Activated CD4-positive, alpha-beta T cell treated with anti-CD3 and anti-CD28 coated beads, Interleukin-2, amount 10 ng/mL, durations not matched to agents 7 days and 5 days (primary cell): ENCODE data around the gene STK11. TPM values are rescaled to one million over a fixed set of nuclear protein-coding genes. Genes with fewer than 3 reads are reported as not detected.

Source experiments
- CTCF ChIA-PET: fragments of 350-600 bp; sonication (Branson Sonifier 250); formaldehyde crosslinking; loops from one replicate; lab custom pipeline; 2021; ENCODE audit warnings: antibody characterized with exemption; lab: Charles Lee
- POLR2A ChIA-PET: fragments of 350-600 bp; sonication (Branson Sonifier 250); formaldehyde crosslinking; loops from one replicate; lab custom pipeline; 2021; ENCODE audit warnings: antibody characterized with exemption; lab: Charles Lee
- DNase-seq: peaks from one replicate; pipeline ENCODE4 v3.0.0-alpha.2; 2020
- H3K27ac Mint-ChIP-seq: one replicate; pipeline ENCODE4 v1.8.0; 2021; ENCODE audit warnings: mild to moderate bottlenecking, moderate library complexity, mixed read lengths
- H3K27me3 Mint-ChIP-seq: one replicate; pipeline ENCODE4 v1.8.0; 2021; ENCODE audit warnings: mixed read lengths
- H3K36me3 Mint-ChIP-seq: one replicate; pipeline ENCODE4 v1.8.0; 2021; ENCODE audit warnings: low read depth, mixed read lengths
- H3K4me1 Mint-ChIP-seq: one replicate; pipeline ENCODE4 v1.8.0; 2021; ENCODE audit warnings: mixed read lengths
- H3K4me3 Mint-ChIP-seq: one replicate; pipeline ENCODE4 v1.8.0; 2021; ENCODE audit warnings: mild to moderate bottlenecking, moderate library complexity, mixed read lengths
- H3K9me3 Mint-ChIP-seq: one replicate; pipeline ENCODE4 v1.8.0; 2021; ENCODE audit warnings: mixed read lengths
- total RNA-seq, 2 experiments: library from RNA; stranded (reverse); gene quantifications; one replicate each; pipeline ENCODE4 v1.2.3, GENCODE V29; 2021

Gene STK11
- total RNA-seq, 2 experiments from 2014 or later: 71.7 to 82.0 TPM

DNA sequence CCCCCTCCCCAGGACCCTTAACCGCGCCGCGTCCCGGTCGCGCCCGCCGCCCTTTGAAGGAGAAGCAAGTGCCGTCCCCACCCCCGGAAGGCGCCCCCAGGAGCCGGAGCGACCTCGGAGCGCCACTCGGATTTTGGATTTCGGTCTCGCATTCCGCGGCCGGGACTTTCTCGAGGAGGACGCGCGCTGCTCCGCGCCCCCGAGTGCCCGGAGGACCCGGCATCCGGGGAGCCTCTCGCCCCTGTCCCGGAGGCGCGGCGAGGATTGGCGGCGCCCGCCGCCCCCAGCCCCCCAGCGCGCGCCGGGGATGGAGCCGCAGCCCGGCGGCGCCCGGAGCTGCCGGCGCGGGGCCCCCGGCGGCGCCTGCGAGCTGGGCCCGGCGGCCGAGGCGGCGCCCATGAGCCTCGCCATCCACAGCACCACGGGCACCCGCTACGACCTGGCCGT is 44.4 kb downstream of the STK11 start:
- peaks cover 14% of the 10 kb centered on the region for H3K4me1 Mint-ChIP-seq
- ChIA-PET CTCF (interaction anchor here (1.0 kb wide), 1 partner anchor 17 kb away, joined by 3 read pairs; no protein-coding TSS in a partner anchor), POLR2A (no interaction called here)
- H3K9me3 Mint-ChIP-seq: no peaks in the 10 kb centered on the region
- peaks cover 24% of the 10 kb centered on the region for H3K36me3 Mint-ChIP-seq
- peak overlapping the region; percentile 77 for H3K4me3 Mint-ChIP-seq
- H3K27me3 Mint-ChIP-seq: no peaks in the 10 kb centered on the region
- peak overlapping the region; percentile 66 for H3K27ac Mint-ChIP-seq
- DNase-seq: no peak

DNA sequence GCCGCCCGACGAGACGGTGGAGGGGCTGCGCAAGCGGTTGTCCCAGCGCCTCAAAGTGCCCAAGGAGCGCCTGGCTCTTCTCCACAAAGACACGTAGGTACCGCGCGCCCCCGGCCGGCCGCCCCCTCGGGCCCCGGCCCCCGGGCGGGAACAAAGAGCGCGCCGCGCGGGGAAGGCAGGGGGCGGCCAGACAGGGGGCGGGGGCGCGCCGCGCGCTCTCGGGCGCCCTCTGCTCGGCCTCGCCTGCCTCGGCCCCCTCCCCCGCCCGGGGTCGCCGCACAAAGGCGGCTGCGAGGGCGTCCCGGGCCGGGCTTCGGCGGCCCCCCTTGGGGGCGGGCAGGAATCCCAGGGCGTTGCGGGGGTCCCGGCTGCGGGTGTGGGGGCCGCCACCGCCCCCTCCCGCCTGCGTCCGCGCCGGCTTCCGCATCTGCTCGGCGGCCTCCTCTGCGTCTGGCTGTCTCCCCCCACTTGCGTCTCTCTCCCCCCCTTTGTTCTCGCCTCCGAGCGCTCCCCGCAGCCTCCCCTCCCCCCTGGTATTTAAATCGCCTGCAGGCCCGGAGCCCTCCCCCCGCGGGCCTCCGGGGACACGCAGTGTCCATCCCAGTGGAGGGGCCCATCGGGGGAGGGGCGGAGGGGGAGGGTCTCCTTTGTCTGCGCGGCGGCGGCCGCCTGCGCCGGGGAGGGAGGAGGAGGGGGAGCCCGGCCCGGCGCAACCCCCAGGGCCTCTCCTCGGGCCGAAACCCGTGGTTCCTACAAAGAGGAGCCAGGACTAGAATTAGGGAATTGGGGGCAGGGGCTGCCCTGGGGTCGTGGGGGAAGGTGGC is 45.1 kb downstream of the STK11 start:
- H3K4me3 Mint-ChIP-seq: peak overlapping the region; percentile 95
- peak overlapping the region; percentile 91 for H3K27ac Mint-ChIP-seq
- CTCF ChIA-PET: interaction anchor here (1.0 to 7.3 kb wide), 2 partner anchors 15 to 16 kb away, joined by 3 to 105 read pairs; partner anchors contain the start of gene CIRBP

DNA sequence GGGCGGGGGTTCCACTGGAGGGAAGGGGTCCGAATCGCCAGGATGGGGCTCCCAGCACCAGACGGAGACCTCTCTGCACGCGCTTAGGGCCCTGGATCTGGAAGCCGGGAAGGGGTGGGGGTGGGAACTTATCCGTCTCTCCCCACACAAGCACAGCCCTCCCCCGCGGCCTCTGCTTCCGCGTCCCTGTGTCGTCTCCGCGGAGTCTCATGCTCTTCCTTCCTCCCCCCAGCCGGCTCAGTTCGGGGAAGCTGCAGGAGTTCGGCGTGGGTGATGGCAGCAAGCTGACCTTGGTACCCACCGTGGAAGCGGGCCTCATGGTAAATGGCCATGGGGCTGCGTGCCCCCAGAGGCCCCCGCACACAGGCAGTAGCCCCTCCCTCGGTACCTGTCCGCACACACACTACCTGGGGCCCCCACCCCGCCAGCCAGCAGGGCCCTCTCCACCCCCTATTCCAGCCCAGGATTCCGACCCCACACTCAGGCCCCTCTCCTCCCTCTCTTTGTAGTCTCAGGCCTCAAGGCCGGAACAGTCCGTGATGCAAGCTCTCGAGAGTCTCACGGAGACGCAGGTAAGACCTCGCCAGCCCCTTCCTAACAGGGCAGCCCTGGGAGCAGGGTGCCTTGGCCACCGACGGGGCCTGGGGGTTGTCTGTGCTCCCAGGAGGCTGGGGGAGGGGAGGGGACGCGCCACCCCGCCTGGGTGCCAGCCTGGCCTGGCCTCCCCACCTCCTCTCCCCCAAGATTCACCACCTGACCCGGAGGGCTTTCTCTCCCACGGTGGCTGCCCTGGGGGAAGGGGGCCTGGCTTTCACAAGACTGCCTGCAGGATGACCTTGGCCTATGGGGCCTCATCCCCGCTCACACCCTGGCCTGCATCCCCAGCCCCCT is 46.0 kb downstream of the STK11 start:
- Mint-ChIP-seq H3K9me3 (no peaks in the 10 kb centered on the region), H3K27ac (peak overlapping the region; percentile 91), H3K4me1 (peaks cover 18% of the 10 kb centered on the region), H3K36me3 (peaks cover 28% of the 10 kb centered on the region), H3K27me3 (no peaks in the 10 kb centered on the region), H3K4me3 (peak overlapping the region; percentile 95)
- POLR2A ChIA-PET: interaction anchor here (0.6 kb wide), 1 partner anchor 10 kb away, joined by 3 read pairs; no protein-coding TSS in a partner anchor
- peak; percentile 78 for DNase-seq
- CTCF ChIA-PET: interaction anchor here (7.3 kb wide), 1 partner anchor 14 kb away, joined by 105 read pairs; the partner anchor contains the start of gene CIRBP

More for the DNA sequence above, 45.1 kb downstream of the STK11 start:
- no peaks in the 10 kb centered on the region for H3K27me3 Mint-ChIP-seq
- POLR2A ChIA-PET: no interaction called here
- peaks cover 18% of the 10 kb centered on the region for H3K4me1 Mint-ChIP-seq
- no peaks in the 10 kb centered on the region for H3K9me3 Mint-ChIP-seq
- peak; percentile 60 for DNase-seq
- H3K36me3 Mint-ChIP-seq: peaks cover 28% of the 10 kb centered on the region

DNA sequence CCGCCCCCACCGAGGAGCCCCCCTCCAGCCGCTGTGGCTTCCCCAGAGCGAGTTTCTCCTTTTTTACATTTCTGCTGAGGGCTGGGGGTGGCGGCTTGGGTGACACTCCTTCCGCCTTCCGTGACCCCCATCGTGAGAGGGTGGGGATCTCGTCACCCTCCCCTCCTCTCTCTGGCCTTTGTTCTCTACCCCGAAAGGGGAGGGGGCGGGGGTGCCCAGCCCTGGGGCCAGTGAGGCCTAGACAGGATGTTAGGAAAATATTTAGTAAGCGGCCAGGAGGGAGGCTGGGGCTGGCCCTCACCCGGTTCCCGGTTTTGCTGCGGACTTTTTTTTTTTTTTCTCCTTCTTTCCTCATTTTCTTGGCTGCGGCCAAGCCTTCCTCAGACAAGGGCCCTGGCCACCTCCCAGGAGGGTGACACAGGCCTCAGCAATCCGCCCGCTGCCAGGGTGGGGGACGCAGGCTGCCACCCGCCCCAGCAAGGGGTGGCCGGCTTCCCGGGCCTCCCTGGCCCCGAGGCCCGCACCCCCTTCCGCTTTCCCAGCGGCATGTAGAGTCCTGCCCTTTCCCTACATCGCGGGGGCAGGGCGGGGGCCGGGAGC is 46.7 kb downstream of the STK11 start:
- CTCF ChIA-PET: interaction anchor here (6.6 to 7.3 kb wide), 2 partner anchors 9 to 14 kb away, joined by 65 to 105 read pairs; partner anchors contain the start of gene CIRBP
- H3K4me3 Mint-ChIP-seq: peak overlapping the region; percentile 95
- no peaks in the 10 kb centered on the region for H3K27me3 Mint-ChIP-seq
- POLR2A ChIA-PET: interaction anchor here (1.0 to 1.1 kb wide), 2 partner anchors 15 to 23 kb away, joined by 3 to 6 read pairs; partner anchors contain the start of gene FAM174C
- peak; percentile 80 for DNase-seq
- peaks cover 20% of the 10 kb centered on the region for H3K4me1 Mint-ChIP-seq
- H3K36me3 Mint-ChIP-seq: peaks cover 29% of the 10 kb centered on the region
- H3K9me3 Mint-ChIP-seq: no peaks in the 10 kb centered on the region
- peak overlapping the region; percentile 85 for H3K27ac Mint-ChIP-seq

DNA sequence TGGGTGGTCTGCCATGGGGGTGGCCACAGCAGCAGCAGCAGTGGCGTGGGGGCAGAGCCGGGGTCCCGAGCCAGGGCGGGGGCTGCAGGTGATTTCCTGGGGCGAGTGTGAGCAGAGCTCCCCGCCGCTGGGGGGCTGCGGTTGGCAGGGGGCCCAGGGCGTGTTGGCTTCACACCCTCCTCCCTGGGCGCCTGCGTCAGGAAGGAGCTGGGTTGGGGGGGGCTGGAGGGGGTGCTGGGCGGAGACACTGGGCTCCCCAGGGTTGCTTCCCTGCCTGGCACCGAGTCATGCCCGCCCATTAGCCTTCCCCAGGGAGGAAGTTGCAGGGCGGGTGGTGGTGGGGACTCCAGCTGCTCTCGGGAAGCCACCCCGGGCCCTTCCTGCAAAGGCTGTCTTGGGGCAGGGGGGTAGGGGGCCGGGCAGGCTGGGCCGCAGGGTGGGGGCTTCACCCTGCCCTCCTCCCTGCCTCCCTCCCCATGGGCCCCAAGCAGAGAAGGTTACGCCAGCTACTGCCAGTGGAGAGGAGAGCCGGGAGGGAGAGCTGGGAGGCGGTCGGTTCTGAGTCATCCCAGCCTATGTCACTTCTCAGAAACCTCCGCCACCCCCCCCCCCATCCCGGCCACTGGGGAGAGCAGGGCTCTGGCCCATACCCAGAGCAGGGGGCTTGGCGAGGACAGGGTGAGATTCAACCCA is 47.4 kb downstream of the STK11 start:
- H3K36me3 Mint-ChIP-seq: peaks cover 35% of the 10 kb centered on the region
- H3K27ac Mint-ChIP-seq: peak overlapping the region; percentile 73
- POLR2A ChIA-PET: interaction anchor here (0.6 to 1.3 kb wide), 4 partner anchors 11 to 22 kb away, joined by 3 to 6 read pairs (median 5); partner anchors contain the start of genes ATP5F1D, CIRBP and FAM174C
- H3K9me3 Mint-ChIP-seq: no peaks in the 10 kb centered on the region
- peak overlapping the region; percentile 95 for H3K4me3 Mint-ChIP-seq
- H3K27me3 Mint-ChIP-seq: no peaks in the 10 kb centered on the region
- peaks cover 26% of the 10 kb centered on the region for H3K4me1 Mint-ChIP-seq
- CTCF ChIA-PET: interaction anchor here (6.6 to 7.3 kb wide), 2 partner anchors 9 to 13 kb away, joined by 65 to 105 read pairs; partner anchors contain the start of gene CIRBP
- peak; percentile 76 for DNase-seq

DNA sequence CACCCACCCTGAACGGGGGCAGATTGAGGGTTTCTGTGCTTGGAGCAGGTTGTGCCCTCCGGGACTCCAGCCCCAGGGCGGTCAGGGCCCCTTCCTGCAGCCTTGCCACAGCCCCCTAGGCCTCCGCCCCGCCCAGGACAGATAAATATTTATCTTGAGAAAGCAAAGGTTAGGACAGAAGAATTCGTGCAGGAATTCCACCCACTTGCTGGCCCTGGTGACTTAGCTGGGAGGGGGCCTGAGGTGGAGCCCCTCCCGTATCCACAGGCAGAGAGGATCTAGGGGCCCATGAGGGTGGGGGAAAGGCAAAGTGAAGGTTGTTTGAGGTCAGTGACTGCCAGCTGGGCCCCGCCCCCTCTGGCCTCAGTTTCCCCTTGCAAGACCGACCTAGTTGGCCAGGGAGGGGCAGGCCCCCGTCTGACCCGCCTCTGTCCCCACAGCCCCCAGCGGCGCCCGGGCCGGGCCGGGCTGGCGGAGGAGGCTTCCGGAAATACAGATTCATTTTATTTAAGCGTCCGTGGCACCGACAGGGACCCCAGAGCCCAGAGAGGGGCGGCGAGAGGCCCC is 48.0 kb downstream of the STK11 start:
- DNase-seq: no peak
- POLR2A ChIA-PET: interaction anchor here (0.6 to 1.3 kb wide), 3 partner anchors 12 to 16 kb away, joined by 4 to 6 read pairs (median 6); partner anchors contain the start of genes ATP5F1D and CIRBP
- H3K36me3 Mint-ChIP-seq: peaks cover 39% of the 10 kb centered on the region
- no peaks in the 10 kb centered on the region for H3K9me3 Mint-ChIP-seq
- H3K4me3 Mint-ChIP-seq: peak overlapping the region; percentile 95
- H3K27ac Mint-ChIP-seq: peak overlapping the region; percentile 73
- CTCF ChIA-PET: interaction anchor here (6.6 to 7.3 kb wide), 2 partner anchors 10 to 12 kb away, joined by 65 to 105 read pairs; partner anchors contain the start of gene CIRBP
- peaks cover 32% of the 10 kb centered on the region for H3K4me1 Mint-ChIP-seq
- H3K27me3 Mint-ChIP-seq: no peaks in the 10 kb centered on the region

DNA sequence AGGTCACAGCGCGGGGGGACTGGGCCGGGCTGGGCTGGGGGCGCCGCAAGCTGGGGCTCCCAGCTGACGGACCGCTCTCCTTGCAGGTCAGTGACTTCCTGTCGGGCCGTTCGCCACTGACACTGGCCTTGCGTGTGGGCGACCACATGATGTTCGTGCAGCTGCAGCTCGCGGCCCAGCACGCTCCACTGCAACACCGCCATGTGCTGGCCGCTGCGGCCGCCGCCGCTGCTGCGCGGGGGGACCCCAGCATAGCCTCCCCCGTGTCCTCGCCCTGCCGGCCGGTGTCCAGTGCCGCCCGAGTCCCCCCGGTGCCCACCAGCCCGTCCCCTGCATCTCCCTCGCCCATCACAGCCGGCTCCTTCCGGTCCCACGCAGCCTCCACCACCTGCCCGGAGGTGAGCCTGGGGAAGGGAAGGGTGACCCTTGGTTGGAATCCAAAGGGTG is 48.5 kb downstream of the STK11 start:
- no peaks in the 10 kb centered on the region for H3K27me3 Mint-ChIP-seq
- H3K4me1 Mint-ChIP-seq: peaks cover 36% of the 10 kb centered on the region
- peaks cover 44% of the 10 kb centered on the region for H3K36me3 Mint-ChIP-seq
- DNase-seq: no peak
- no peak overlapping the region for H3K4me3 Mint-ChIP-seq
- ChIA-PET CTCF (interaction anchor here (6.6 to 7.3 kb wide), 2 partner anchors 10 to 12 kb away, joined by 65 to 105 read pairs; partner anchors contain the start of gene CIRBP), POLR2A (interaction anchor here (1.3 kb wide), 1 partner anchor 15 kb away, joined by 6 read pairs; the partner anchor contains the start of gene CIRBP)
- no peaks in the 10 kb centered on the region for H3K9me3 Mint-ChIP-seq
- no peak overlapping the region for H3K27ac Mint-ChIP-seq

DNA sequence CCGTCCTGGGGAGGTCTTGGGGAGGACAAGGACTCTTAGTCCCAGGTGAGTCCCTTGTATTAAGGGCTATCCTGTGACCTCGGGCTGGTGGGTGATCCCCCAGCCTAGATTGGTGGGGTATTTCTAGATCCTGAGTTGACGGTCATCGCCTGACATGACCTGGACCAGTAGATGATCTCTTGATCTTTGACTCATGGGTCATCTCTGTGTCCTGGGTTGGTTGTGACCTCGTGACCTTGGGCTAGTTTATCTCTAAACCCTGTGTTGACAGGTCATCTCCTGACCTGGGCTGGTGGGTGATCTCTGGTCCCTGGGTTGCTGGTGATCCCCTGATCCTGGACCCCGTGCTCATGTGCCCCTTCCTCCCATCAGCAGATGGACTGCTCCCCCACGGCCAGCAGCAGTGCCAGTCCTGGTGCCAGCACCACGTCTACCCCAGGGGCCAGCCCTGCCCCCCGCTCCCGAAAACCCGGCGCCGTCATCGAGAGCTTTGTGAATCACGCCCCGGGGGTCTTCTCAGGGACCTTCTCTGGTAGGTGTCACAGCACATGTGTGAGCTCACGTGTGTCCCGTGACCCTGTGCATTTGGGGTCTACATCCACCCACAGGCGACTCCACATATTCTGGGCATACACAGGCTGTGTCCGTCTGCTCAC is 49.1 kb downstream of the STK11 start:
- H3K27me3 Mint-ChIP-seq: no peaks in the 10 kb centered on the region
- peak overlapping the region; percentile 16 for H3K4me3 Mint-ChIP-seq
- peaks cover 45% of the 10 kb centered on the region for H3K36me3 Mint-ChIP-seq
- DNase-seq: no peak
- POLR2A ChIA-PET: no interaction called here
- CTCF ChIA-PET: interaction anchor here (1.2 to 7.3 kb wide), 3 partner anchors 11 to 21 kb away, joined by 3 to 105 read pairs (median 65); partner anchors contain the start of genes CIRBP and FAM174C
- no peaks in the 10 kb centered on the region for H3K9me3 Mint-ChIP-seq
- peak overlapping the region; percentile 57 for H3K27ac Mint-ChIP-seq
- peaks cover 41% of the 10 kb centered on the region for H3K4me1 Mint-ChIP-seq

DNA sequence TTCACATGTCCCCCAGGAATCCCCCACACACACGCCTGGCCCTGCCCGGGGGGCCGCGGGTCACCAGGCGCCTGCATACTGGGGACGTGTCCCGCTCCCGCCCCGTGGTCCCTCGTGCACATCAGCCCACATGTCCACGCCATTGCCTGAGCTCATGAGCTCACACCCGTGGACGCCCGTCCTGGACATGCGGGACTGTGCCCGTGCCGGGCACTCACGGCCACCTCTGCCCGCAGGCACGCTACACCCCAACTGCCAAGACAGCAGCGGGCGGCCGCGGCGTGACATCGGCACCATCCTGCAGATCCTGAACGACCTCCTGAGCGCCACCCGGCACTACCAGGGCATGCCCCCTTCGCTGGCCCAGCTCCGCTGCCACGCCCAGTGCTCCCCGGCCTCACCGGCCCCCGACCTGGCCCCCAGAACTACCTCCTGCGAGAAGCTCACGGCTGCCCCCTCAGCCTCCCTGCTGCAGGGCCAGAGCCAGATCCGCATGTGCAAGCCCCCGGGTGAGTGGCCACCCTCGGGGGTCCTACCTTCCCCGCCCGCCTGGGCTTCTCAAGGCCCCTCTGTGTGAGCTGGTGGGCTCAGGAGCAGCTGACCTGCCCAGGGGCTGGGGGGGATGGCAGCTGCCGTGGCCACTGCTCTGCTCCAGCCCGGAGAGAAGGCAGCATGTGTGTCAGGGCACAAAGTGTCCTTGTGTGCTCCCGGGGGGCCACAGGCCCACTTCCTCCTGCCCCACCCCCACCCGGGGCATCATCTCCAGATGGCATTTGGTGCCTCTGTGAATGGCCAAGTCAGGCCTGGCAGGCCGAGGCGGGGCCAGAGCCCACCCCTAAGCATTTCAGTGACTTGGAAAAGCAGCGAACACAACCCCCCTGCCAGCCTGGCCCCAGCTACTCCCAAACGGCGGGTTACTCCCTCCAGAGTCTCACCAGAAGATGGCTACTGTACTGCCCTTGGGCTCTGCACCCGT is 49.9 kb downstream of the STK11 start:
- Mint-ChIP-seq H3K9me3 (no peaks in the 10 kb centered on the region), H3K4me3 (no peak overlapping the region), H3K4me1 (peaks cover 45% of the 10 kb centered on the region), H3K36me3 (peaks cover 45% of the 10 kb centered on the region), H3K27me3 (no peaks in the 10 kb centered on the region), H3K27ac (no peak overlapping the region)
- ChIA-PET CTCF (interaction anchor here (1.2 to 7.3 kb wide), 3 partner anchors 10 to 20 kb away, joined by 3 to 105 read pairs (median 65); partner anchors contain the start of genes CIRBP and FAM174C), POLR2A (interaction anchor here (1.6 kb wide), 1 partner anchor 13 kb away, joined by 4 read pairs; no protein-coding TSS in a partner anchor)
- DNase-seq: no peak
